GM12878 (cell line): ENCODE measurements around the gene BCKDHA. TPM values are rescaled to one million over a fixed set of nuclear protein-coding genes. Genes with fewer than 3 reads are reported as not detected.

Experiments used
- CUX1 ChIP-seq: IDR thresholded peaks from 2 replicates; pipeline ENCODE4 v1.6.1; 2012; ENCODE audit warnings: improper control_type of control experiment, low read depth, low read length; ENCODE audit not compliant: insufficient replicate concordance
- EZH2 ChIP-seq: IDR thresholded peaks from 2 replicates; pipeline ENCODE4 v1.6.1; 2012; ENCODE audit warnings: low read depth, mild to moderate bottlenecking, control low read depth, inconsistent platforms, low read length, borderline replicate concordance; ENCODE audit not compliant: control insufficient read depth
- polyA plus RNA-seq, 11 experiments: library from polyadenylated mRNA; depleted of rRNA in 4 of 11; unstranded in 6 of 11; stranded (reverse) in 5 of 11; fragments of >200 nt; fragmentation: Nextera tagmentation in 4 of 11; fragmentation: Illumina TruSeq in 1 of 11; extraction: Ambion mirVana in 4 of 11; extraction: Trizol in 1 of 11; gene quantifications; 1 replicate in 1 of 11; 2 replicates in 10 of 11; pipeline versions ENCODE4 v1.2.1 to v1.2.3, GENCODE V29; 2011 to 2016; ENCODE audit warnings: inconsistent platforms in 2 of 11, missing spikeins in 2 of 11, low read depth in 1 of 11
- total RNA-seq, 4 experiments: library from RNA; depleted of rRNA in 3 of 4; stranded (reverse); fragments of >200 nt in 3 of 4; fragmentation: Illumina TruSeq in 1 of 4; extraction: Trizol in 1 of 4; gene quantifications; 2 replicates each; pipeline versions ENCODE4 v1.2.1 to v1.2.3, GENCODE V29; 2013 to 2021
- TF ChIP-seq, protein P1 (sequence below): IDR thresholded peaks from 2 replicates; pipeline ENCODE4 v1.6.1; 2012; ENCODE audit warnings: low read length, inconsistent platforms
- TF ChIP-seq, protein P2 (sequence below): fragments of 450-650 bp; IDR thresholded peaks from 2 replicates; pipeline ENCODE4 v1.6.1; 2017; ENCODE audit warnings: mild to moderate bottlenecking, low read depth, inconsistent platforms; ENCODE audit not compliant: poor library complexity, severe bottlenecking

Gene BCKDHA
- total and polyA plus RNA-seq, 10 of the 15 experiments (the other 5 are each of a cell fraction or from before 2014, with no cell fraction given): 9.9 to 107 (median 46.4) TPM

GRCh38 chr19:41414461-41414860 lies 16.8 kb downstream of the BCKDHA start (continued):
- TF ChIP-seq CUX1: no peak
- TF ChIP-seq, protein P1, sequence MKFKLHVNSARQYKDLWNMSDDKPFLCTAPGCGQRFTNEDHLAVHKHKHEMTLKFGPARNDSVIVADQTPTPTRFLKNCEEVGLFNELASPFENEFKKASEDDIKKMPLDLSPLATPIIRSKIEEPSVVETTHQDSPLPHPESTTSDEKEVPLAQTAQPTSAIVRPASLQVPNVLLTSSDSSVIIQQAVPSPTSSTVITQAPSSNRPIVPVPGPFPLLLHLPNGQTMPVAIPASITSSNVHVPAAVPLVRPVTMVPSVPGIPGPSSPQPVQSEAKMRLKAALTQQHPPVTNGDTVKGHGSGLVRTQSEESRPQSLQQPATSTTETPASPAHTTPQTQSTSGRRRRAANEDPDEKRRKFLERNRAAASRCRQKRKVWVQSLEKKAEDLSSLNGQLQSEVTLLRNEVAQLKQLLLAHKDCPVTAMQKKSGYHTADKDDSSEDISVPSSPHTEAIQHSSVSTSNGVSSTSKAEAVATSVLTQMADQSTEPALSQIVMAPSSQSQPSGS: no peak
- TF ChIP-seq, protein P2, sequence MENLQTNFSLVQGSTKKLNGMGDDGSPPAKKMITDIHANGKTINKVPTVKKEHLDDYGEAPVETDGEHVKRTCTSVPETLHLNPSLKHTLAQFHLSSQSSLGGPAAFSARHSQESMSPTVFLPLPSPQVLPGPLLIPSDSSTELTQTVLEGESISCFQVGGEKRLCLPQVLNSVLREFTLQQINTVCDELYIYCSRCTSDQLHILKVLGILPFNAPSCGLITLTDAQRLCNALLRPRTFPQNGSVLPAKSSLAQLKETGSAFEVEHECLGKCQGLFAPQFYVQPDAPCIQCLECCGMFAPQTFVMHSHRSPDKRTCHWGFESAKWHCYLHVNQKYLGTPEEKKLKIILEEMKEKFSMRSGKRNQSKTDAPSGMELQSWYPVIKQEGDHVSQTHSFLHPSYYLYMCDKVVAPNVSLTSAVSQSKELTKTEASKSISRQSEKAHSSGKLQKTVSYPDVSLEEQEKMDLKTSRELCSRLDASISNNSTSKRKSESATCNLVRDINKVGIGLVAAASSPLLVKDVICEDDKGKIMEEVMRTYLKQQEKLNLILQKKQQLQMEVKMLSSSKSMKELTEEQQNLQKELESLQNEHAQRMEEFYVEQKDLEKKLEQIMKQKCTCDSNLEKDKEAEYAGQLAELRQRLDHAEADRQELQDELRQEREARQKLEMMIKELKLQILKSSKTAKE: no peak
- no peak for TF ChIP-seq EZH2
